A172 (cell line): ENCODE data around the gene ENAH. TPM values are rescaled to one million over a fixed set of nuclear protein-coding genes. Genes with fewer than 3 reads are reported as not detected.
"Not testable (repeated sequence)": the region's sequence is repeated elsewhere in the genome, so short reads cannot be mapped to it uniquely, and the experiment has no call there.

Source experiments
- DNase-seq: peaks from one replicate; pipeline ENCODE4 v3.0.0-alpha.2; 2015; ENCODE audit warnings: low spot score
- total RNA-seq: library from RNA; depleted of rRNA; stranded (reverse); fragments of >200 nt; shearing (Covaris generic); gene quantifications from 2 replicates; pipeline ENCODE4 v1.2.3, GENCODE V29; 2014

The ENAH gene
- total RNA-seq, 1 experiment from 2014 or later, result 129 TPM

DNA sequence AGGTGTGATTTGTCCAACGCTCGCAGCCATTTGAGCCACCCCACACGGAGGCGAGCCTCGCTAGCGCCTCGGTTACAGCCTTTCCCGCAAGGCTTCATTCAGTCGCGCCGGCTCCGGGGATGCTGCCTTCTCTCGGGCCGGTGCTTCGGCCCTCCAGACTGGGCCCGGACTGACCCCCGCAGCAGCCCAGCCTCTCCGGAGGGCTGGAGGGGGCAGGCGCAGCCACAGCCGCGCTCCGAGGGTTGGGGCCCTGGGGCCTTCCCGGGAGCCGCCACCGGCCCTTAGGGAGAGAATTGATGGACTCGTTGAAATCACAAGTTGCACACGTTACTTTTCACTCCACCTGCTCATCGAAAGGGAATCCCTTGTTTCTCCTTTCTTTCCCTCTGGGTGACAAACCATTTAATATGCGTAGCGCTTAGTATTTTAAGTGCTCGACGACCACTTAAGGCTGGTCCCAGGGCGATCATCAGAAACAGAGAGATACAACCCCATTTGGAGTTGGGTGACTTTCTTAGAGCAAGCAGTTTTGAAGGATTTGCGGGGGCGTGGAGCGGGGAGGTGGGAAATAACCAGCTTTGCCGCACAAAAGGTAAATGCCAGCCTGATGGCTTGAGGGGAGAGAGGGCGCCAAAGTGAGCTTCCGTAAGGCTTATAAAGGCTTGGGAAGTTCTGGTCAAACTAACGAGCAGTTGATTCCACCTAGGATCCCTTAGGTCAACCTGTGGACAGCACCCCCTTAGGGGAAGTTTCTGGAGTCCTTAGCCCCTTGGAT, 24.6 kb upstream of the ENAH start:
- DNase-seq, result no peak

- DNase-seq, result no peak
Observed at GRCh38 chr1:225674381-225674780, 21.5 kb upstream of the ENAH start.

DNA sequence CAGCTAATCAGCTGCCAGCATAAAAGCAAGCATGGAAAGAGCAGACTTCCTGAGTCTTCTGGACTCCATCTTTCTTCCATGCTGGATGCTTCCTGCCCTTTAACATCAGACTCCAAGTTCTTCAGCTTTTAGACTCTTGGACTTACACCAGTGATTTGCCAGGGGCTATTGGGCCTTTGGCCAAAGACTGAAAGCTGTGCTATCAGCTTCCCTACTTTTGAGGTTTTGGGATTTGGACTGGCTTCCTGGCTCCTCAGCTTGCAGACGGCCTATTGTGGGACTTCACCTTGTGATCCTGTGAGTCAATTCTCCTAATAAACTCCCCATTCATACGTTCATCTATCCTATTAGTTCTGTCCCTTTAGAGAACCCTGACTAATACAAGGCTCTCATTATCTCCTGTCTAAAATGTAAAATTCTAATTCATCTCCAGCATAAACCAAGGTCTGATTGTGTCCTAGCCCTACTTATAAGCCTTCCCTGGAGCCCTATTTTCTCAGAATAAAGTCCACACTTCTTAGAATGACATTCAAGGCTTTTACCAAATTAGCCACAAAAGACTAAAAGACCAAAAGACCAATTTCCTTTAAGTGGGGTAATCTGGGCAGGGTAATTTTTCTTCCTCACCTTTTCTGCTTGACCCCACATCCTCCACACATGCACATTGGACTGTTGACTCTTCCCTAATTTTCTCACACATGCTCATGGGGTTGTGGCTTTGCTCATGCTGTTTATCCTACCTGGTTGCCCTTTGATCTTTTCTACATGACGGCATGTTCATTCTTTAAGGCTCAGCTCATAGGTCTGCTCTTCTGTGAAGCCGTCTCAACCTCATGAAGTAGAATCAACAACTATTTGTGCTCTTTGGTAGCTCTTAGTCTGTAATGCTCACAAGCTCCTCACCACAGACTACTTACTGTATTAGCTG, 18.1 kb upstream of the ENAH start:
- DNase-seq, result peak; percentile 32

DNA sequence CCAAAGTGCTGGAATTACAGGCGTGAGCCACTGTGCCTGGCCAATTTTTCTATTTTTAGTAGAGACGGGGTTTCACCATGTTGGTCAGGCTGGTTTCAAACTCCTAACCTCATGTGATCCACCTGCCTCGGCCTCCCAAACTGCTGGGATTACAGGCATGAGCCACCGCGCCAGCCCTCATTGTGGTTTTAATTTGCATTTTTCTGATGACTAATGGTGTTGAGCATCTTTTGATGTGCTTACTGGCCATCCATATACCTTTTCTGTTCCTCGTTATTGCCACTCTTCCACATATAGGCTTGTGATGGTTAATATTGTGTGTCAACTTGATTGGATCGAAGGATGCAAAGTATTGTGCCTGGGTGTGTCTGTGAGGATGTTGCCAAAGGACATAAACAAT, 17.4 kb upstream of the ENAH start:
- DNase-seq, result peak; percentile 61

- no peak for DNase-seq
Observed at GRCh38 chr1:225668222-225668621, 15.3 kb upstream of the ENAH start.

DNA sequence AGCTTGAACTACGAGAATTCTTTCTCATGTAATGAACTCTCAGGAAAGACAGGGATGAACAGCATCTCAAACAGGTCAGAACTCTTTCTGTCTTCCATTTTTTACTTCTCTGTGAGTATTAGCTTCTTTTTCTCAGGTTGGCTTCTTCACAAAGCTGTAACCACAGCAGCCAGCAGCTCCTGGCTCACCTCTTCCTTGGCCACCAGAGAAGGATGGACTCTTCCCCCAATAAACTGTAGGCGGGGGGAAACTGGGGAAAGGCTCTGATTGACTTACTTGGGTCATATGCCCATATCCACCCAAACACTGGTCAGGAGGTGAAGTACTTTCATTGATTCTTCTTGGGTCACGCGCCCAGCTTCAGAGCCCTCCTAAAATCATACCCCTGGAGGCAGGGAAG, 14.4 kb upstream of the ENAH start:
- DNase-seq, result no peak

- DNase-seq, result no peak
Observed at GRCh38 chr1:225666495-225666894, 13.6 kb upstream of the ENAH start.

DNA sequence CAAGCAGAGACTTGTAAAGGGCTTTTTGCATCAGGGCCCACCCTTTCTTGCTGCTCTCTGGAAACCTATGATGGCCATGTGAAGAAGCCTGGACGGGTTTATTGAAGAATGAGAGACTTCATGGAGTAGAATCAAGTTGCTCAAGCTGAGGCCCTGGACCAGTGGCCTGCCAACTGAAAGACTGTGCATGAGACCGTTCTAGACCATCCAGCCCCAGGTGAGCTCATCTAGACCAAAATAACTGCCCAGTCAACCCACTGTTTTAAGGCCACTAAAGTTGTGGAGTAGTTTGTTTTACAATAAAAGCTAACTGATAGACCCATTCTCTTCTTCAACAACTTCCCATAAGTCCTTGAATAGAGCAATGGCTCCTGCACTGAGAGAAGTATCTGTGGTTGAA, 11.8 kb upstream of the ENAH start:
- DNase-seq, result no peak

DNA sequence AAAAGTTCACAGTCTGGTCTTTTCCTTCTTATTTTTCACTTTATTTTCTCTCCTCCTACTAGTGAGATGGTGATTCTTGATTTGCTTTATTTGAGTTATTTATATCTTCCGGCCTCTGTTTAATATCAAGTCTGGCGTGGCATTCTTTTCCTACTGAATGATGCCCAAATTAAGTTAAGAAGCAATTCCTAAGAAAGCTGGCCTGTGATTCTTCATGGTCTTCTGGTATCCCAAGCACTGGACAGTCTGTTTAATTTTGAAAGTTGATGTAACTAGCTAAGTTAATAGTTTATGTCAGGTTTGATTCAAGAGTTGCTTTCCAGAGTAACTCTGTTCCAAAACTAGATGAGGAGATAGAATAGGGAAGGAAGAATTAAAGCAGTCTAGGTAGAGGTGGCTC, 9.2 kb upstream of the ENAH start:
- DNase-seq, result no peak

DNA sequence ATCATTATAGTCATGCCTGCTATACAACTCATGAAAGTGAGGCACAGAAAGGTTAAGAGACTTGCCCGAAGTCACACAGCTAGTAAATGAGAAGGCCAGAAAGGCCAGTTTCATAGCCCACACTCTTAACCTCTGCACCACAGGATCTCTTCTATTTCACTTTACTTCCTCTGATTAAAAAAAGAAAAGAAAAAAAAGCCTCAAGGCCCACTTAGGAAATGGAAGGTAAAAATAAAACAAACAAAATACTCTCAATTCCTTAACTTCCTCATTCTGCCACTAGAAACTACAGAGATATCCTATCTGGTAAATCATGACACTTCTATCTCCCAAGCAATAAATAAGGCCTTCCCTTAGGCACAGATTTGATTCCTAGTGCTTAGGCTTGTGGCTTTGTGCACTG, 7.6 kb upstream of the ENAH start:
- no peak for DNase-seq

- no peak for DNase-seq
Observed at GRCh38 chr1:225658041-225658440, 5.1 kb upstream of the ENAH start.

DNA sequence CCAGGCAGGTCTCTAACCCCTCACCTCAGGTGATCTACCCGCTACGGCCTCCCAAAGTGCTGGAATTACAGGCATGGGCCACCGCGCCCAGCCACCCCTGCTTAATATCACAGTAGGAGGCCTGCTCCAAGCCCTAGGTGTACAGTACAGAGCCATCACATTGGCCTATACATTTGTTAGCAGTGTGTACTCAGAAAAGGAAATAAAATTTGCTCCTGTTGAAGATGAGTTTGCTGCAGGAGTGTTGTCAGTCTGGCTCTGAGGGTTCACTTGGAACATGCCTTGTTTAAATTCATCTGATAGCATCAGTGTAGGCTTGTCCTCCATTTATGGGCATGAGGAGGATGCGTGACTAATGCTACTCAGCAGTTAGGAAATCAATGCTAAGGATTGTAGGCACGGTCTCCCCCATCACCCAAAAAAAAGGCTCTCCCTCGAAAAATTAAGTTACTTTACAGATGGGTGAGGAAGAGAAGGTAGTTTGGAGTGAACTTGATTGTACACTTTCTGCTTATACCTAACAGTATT, 4.6 kb upstream of the ENAH start:
- DNase-seq, result peak; percentile 84

GRCh38 chr1:225656259-225656655, 3.3 kb upstream of the ENAH start:
- DNase-seq, result not testable (repeated sequence)

GRCh38 chr1:225655509-225656258, 2.8 kb upstream of the ENAH start:
- DNase-seq, result peak; percentile 98

- DNase-seq, result no peak
Observed at GRCh38 chr1:225654688-225655508, 2.0 kb upstream of the ENAH start.

DNA sequence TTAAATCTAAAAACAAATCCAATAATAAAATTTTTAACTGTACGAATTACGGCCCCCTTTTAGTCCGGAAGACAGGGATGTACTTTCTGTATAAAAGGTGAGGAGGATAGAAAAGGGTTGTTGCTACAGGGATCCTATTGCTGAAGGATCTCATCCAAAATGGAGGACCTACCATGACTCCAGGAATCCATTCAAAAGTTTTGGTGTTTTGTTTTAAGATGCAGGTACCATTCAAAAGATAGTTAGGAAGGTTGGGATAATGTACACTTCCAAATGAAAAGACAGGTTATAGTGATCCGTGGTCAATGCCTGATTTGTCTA, 1.3 kb upstream of the ENAH start:
- DNase-seq, result no peak

DNA sequence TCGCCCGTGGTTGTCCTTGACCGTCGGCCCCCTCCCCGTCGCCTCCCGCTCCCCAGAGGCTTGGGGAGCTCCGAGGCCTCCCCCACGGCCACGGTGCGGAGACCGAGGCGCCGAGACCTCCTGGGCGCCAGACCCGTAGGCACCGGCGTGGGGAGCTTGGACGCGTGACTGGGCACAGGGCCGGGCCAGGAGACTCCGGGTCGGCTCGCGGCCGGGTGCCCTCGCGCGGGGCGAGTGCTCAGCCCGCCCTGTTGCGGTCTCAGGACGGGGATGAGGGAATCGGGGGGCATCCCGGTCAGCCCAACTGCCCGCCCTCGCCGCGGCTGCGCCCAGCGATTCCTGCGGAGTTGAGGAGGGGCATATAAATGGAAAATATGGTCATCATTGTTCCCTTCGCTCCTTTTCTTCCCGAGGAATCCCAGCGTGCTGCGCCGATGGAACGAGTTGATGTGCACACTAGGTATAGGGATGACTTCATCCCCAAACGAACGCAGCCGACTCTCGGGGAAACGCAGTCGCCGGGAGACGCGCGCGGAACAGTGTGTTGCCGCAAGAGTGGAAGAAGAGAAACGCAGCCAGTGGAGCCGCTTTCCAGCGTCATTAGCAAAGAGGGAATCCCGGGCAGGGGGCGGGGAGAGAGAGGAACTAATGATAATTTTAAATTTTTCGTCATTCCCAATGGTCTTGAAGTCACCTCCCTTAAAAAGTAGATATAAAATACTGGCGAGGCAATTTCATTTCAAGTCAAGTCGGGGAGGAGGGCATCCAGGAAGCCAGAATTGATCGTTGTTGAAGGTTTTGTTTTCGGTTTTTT, 747 bp upstream of the ENAH start:
- peak; percentile 66 for DNase-seq

- peak; percentile 59 for DNase-seq
Observed at GRCh38 chr1:225651872-225652728, 823 bp downstream of the ENAH start.

- peak; percentile 35 for DNase-seq
Observed at GRCh38 chr1:225651376-225651871, 1.5 kb downstream of the ENAH start.
